Anterior cingulate cortex (tissue), 58 donors: ENCODE data around the gene S100A1.

Source experiments
- DNase-seq, 58 donors: peaks; one replicate each; lab custom pipeline; 2025; lab: John Stamatoyannopoulos, UW

Gene S100A1

DNA sequence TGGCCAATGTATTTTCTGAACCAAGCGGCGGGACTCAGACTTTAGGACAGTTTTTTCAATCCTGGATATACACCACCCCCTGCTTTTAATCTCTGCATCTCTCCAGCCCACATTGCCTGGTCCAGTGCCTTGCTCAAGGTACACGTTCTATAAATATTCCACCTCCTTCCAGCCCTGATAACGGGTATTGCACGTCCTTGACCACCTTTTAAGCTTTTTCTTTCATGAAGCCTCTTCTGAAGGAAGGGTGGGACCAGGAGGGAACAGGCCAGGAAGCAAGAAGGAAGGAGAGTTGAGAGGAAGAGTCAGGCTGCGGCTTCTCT is 18.7 kb upstream of the S100A1 start:
- DNase-seq: no peak

- DNase-seq: no peak
These were observed 17.9 kb upstream of the S100A1 start for GRCh38 chr1:153610334-153610733.

GRCh38 chr1:153610811-153611301 is 17.4 kb upstream of the S100A1 start:
- no peak for DNase-seq

GRCh38 chr1:153611356-153611755 is 16.9 kb upstream of the S100A1 start:
- no peak for DNase-seq

DNA sequence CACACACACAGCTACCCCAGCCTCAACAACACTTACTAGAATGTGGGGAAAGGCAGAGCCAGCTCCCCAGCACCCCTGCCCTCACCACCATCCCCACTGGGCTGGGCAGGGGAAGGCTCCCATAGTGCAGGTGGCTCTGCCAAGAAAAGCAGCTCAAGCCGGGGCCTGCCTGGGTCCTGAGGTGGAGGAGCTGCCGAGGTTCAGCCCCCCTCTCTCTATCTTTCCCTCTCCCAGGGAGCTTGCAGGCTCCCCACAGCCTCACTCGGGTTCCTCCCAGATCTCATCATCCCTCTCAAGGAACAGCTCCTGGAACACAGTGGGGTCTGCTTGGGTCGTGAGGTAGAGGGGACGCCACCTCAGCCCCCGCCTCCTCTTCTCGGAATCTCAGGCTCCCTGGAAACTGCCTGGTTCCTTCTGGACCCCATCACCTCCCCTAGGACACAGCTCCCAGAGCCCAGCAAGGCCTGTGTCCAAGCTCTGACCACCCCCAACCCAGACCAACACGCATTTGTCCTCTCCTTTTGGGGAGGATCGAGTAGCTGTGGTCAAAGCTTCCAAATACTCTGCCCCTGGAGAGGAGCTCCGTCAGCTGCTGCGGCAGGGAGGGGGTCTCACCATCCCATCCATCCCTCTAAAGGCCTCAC is 16.0 kb upstream of the S100A1 start:
- peak in 2 of 58 donors; percentile 16 to 22 for DNase-seq

DNA sequence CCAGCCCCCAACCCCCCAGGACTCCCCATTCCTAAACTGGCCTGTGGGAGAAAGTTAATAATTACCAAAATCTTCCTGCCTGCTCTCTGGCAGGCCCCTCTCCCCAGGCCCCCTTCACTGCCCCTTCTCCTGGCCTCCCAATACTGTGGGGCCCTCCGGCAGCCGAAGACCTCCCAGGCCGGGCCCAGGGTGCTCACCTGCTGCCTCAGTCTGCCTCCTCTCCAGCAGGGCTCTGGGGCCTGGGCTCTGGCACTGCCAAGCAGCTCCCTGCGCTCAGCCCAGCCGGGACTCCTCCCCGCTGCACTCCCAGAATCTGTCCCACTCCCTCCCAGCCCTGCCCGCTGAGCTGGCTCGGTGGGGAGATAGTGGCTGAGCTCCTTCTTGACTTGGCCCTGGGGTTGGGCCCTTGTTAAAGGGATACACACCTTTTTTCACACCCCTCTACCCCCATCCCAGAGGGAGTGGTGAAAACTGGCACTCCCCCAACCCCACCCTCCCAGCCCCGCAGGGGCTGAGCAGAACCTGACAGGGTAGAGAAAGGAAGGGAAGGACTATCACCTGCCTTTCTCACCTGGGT is 15.4 kb upstream of the S100A1 start, which contains the start of gene S100A16:
Gene S100A16 (minus strand): TSS at position 383 of the 577 bp plus-strand sequence. CDS start 4,986 bp downstream, outside the sequence.
- DNase-seq: peak in 28 of 58 donors; percentile 10 to 63 (median 27)

DNA sequence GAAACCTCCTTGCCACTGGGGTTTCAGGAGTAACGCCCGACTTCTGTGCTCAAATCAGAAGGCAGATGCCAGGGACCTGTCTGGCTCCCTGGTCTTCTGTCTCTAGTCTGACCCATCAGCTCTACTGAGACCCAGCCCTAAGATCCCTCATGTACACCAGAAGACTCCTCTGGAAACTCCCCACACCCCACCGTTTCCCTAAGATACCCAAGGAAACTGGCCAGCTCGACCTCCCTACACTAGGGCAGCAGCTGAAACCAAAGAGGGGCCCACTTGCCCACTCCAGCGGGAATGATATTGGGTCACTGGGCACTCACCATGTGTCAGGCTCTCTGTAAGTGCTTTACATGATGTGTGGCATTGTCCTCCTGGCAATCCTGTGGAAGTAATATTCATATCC is 14.8 kb upstream of the S100A1 start:
- DNase-seq: no peak

GRCh38 chr1:153614189-153614900 is 13.9 kb upstream of the S100A1 start:
- DNase-seq: no peak

- no peak for DNase-seq
These were observed 13.3 kb upstream of the S100A1 start for GRCh38 chr1:153614906-153615305.

DNA sequence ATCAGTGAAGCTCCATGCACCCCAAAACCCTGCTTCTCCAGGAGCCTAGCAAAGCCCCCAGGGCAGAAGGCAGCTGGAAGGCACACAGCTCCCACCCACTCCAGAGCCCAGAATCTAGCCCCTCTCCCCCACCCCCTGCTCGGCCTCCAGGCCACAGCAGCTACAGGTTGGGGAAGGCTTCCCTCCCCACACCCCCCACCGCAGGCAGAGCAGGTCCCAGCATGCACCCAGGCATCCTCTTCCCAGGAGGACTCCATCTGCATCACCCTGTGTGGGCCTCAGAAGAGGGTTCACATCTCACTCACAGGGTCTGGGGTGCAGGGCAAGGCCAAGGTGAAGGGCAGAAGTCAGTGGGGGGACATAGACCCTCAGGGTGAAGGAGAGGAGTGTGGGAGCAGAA is 12.8 kb upstream of the S100A1 start:
- DNase-seq: no peak

GRCh38 chr1:153616144-153616916 is 11.9 kb upstream of the S100A1 start, which contains the start of gene S100A14:
Gene S100A14 (minus strand): TSS chr1:153616325. CDS start chr1:153615858, 467 bp downstream.
- no peak for DNase-seq

DNA sequence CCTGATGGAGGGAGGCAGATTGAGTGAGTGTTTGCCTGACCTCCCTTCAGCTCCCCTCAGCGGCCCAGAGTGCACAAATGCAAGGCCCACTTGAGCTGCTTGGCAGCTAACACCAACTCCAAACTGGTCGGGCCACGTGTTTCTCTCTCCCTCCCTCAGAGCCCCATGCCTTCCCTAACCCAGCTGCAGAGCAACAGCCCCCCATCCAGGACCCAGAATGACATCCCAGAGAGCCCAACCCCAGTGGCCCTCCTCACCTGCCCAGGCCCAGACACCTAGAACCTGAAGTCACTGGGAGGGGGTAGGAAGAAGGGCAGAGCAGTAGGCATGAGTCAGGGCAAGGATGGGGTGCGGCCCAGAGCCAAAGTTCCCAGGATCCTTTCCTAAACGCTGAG is 11.3 kb upstream of the S100A1 start:
- peak in 2 of 58 donors; percentile 12 to 13 for DNase-seq

DNA sequence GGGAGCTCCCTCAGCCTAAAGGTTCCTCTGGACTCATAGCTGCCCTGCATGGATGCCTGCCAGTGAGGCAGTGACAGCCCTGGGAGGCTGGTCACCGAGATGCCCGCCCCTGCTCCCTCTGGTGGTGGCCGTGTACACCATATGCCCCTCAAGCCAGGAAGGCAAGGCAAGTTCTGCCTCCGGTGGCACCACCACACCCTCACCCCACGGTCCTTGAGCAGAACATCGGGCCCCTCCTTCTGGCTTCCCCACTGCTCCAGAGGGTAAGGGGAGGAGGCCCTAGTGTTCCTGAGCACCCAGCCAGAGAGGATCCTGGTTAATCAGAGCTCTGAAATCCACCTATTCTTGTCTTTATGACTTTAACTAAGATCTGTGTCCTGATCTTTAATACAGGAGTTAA is 10.6 kb upstream of the S100A1 start:
- peak in 20 of 58 donors; percentile 7 to 65 (median 32) for DNase-seq

GRCh38 chr1:153619171-153619570 is 9.1 kb upstream of the S100A1 start:
- no peak for DNase-seq

DNA sequence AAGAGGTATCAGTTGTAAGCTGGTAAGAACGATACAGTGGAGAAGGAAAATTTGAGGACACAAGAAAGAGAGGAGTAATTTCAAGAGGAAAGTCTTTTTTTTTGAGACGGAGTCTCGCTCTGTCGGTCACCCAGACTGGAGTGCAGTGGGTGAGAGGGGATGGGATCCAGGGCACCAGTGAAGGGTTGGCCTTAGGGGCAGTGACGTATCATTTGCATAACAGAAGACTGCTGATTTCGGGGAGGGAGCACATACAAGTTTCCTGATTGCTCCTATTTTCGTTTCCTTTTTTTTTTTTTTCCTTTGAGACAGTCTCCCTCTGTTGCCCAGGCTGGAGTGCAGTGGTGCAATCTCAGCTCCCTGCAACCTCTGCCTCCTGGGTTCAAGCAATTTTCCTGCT is 5.1 kb upstream of the S100A1 start:
- no peak for DNase-seq

- no peak for DNase-seq
These were observed 3.1 kb upstream of the S100A1 start for GRCh38 chr1:153624965-153625611.

GRCh38 chr1:153626477-153626903 is 1.7 kb upstream of the S100A1 start:
- DNase-seq: no peak

DNA sequence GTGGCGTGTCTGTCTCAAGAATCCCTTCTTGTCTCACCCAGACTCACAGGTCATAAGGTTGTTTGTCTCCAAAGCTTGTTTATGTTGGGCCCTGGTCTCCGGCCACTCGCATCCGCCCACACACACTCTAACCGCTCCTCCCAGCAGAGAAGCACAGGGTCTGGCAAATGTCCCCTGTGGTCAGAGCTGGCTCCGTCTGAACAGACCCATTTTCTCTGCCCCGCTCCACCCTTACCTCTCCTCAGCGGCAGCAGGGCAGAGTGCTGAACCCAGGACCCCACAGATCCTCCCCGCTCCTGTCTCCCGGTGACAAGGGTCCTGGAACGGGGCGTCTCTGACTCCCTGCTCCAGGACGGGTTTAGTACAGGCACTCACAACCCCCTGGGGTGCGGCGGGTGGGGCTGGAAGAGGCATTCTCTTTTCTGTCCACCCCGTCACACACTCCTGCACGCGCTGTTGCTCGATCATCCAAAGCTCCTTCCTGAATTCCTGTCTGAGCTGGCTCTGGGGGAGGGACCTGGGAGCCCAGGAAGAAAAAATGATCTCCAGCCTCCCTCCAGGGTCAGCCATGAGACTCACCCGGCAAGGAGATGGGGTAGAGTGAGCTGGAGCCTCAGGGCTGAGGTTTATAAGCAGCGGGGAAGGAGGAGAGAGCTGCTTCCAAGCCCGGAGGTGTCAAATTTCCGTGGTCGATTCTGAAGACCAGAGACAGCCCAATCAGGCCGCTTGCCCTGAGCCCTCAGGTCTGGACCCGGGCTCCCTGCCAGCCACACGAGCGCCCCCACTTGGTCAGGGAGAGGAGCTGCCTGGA is 1.1 kb upstream of the S100A1 start, which contains the start of gene S100A13:
Gene S100A13 (minus strand): TSS at position 602 of the 811 bp plus-strand sequence. CDS start 1,033 bp downstream, outside the sequence.
- DNase-seq: peak in 50 of 58 donors; percentile 14 to 81 (median 48)
